GM19025 (cell line): ENCODE measurements around the gene THOC7.

Experiments
- ATAC-seq: cut with Tn5 transposase; IDR thresholded peaks from one replicate; pipeline ENCODE4 v1.9.1; 2021; ENCODE audit warnings: mild to moderate bottlenecking, low read depth, moderate library complexity; ENCODE audit not compliant: unreplicated experiment

THOC7 gene

GRCh38 chr3:63880653-63881052 lies 17.0 kb upstream of the THOC7 start:
- ATAC-seq, result no peak

GRCh38 chr3:63878394-63879060 lies 14.9 kb upstream of the THOC7 start:
- no peak for ATAC-seq

- no peak for ATAC-seq
Measured at GRCh38 chr3:63877737-63878393, 14.3 kb upstream of the THOC7 start.

- ATAC-seq, result no peak
Measured at GRCh38 chr3:63876260-63876659, 12.7 kb upstream of the THOC7 start.

- ATAC-seq, result no peak
Measured at GRCh38 chr3:63875510-63875909, 11.9 kb upstream of the THOC7 start.

GRCh38 chr3:63874769-63875168 lies 11.2 kb upstream of the THOC7 start:
- ATAC-seq, result no peak

- ATAC-seq, result no peak
Measured at GRCh38 chr3:63872135-63872924, 8.7 kb upstream of the THOC7 start.

- no peak for ATAC-seq
Measured at GRCh38 chr3:63870615-63871005, 7.0 kb upstream of the THOC7 start.

GRCh38 chr3:63869940-63870614 lies 6.5 kb upstream of the THOC7 start:
- ATAC-seq, result no peak

GRCh38 chr3:63867225-63867624 lies 3.6 kb upstream of the THOC7 start:
- ATAC-seq, result no peak

- no peak for ATAC-seq
Measured at GRCh38 chr3:63864965-63865327, 1.3 kb upstream of the THOC7 start.

GRCh38 chr3:63864008-63864964 lies 681 bp upstream of the THOC7 start:
- ATAC-seq, result peak; percentile 51

GRCh38 chr3:63862804-63863149 lies 828 bp downstream of the THOC7 start:
- peak; percentile 3 for ATAC-seq

GRCh38 chr3:63861306-63861705 lies 2.3 kb downstream of the THOC7 start:
- no peak for ATAC-seq

GRCh38 chr3:63860776-63861175 lies 2.8 kb downstream of the THOC7 start:
- no peak for ATAC-seq

- no peak for ATAC-seq
Measured at GRCh38 chr3:63857311-63857710, 6.3 kb downstream of the THOC7 start.

GRCh38 chr3:63855333-63855940 lies 8.2 kb downstream of the THOC7 start:
- ATAC-seq, result no peak

- ATAC-seq, result no peak
Measured at GRCh38 chr3:63853106-63853505, 10.5 kb downstream of the THOC7 start.

GRCh38 chr3:63851287-63851686 lies 12.3 kb downstream of the THOC7 start:
- ATAC-seq, result no peak

- ATAC-seq, result no peak
Measured at GRCh38 chr3:63849175-63849574, 14.4 kb downstream of the THOC7 start.
